ENCODE results near the gene PTK6.
"Not testable (repeated sequence)": the region's sequence is repeated elsewhere in the genome, so short reads cannot be mapped to it uniquely, and the experiment has no call there.

PTK6 gene

DNA sequence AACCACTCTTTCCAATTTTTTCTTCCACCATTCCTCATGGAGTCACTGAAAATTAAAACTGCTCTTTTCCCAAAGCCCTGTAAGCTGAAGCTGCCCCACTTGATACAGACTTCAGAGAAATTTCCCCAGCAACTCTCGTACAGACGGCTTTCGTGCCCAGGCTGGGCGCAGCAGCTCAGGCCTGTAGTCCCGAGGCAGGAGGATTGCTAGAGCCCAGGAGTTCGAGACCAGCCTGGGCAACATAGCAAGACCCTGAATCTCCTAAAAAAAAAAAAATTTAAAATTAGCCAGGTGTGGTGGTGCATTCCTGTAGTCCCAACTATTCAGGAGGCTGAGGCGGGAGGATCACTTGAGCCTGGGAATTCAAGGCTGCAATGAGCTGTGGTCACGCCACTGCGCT is 10.0 kb downstream of the PTK6 start:
- no peak for DNase-seq

DNA sequence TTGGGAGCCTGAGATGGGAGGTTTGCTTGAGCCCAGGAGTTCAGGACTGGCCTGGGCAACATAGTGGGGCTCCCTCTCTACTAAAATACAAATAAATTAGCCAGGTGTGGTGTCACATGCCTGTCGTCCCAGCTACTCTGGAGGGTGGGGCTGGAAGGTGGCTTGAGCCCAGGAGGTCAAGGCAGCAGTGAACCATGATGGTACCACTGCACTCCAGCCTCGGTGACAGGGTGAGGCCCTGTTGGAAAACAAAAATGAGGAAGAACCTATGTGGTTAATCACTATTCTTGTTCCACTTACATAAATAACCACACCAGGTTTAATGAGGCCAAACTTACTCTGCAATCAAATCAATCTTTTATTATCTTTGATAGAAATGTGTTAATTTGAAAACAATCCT is 11.2 kb downstream of the PTK6 start:
- DNase-seq, result no peak

DNA sequence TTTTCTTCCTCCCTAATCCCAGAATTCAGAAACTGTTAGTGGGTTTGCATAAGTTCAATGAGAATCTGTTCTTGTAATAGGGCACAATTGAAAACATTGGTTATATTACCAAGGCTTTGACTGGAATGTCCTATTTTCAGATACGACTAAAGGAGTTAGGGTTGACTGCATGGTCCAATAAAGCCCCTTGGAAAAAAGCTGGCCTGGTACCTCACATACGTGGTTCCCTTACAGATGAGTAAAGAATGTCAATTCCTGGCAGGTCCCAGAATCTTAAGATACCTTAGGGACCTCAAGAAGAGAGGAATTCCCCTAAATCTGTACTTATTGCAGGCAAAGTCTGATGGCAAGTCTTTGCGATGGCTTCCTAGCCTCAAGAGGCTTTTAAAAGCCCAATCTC is 12.0 kb downstream of the PTK6 start:
- no peak for DNase-seq

DNA sequence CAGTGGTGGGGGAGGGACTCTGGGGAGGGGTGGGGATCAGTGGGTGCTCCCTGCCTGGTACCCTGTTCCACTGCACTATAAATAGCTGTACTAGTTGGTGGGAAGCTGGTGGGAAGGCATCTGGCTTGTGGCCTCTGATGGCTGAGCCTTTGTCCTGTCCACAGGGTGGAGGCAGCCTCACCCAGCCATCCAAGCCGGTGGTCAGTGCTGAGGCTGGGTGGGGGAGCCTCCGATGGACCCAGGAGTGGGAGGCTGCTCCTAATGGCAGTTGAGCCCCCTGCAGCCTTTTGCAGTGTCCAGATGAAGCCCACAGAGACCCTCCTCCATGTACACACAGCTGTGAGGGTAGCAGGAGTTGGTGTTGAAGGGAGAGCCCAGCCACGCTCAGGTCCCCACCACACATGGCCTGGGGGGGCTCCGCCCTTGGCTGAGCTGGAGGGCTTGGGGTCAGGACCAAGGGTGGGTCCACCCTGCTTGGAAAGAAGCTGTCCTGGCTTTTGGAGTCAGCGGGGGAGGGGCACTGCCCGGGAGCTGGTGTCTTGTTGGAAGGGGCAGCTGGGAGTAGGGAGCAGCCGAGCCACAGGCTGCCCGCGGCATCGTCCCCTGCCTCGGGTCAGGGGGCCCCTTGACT is 14.1 kb downstream of the PTK6 start:
- no peak for DNase-seq

DNA sequence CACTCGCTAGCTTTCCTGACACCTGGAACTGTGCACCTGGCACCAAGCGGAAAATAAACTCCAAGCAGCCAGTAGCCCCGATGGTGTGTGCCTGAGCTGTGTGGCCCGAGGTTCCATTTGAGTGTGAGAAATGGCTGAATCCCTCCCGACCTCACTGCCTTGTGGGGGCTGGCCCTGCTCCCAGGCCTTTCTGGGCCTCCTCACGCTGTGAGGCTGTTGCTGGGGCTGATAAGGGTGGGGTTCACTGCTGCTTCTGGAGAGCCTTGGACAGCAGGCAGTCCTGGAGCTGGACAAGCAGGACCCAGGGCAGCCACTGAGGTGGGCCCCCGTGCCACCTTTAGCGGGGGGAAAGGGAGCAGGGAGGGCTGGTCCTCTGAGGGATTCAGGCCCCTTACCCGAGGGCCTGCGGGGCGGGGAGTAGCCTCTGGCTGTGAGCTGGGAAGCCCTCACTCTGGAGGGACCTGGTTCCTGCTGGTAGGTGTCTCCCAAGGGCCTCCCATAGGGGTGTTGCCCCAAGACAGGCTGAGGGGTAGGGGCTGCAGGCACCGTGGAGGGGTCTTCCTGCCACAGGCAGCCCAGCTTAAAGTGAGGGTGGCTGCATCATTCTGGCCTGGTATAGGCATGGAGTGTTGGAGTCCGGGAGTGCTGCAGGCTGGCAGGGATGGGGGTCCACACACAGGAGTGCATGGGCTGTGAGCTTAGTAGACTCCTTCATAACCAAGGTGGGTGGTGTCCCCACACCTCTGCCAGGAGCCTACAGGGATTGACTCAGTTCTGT is 14.9 kb downstream of the PTK6 start:
- no peak for DNase-seq

DNA sequence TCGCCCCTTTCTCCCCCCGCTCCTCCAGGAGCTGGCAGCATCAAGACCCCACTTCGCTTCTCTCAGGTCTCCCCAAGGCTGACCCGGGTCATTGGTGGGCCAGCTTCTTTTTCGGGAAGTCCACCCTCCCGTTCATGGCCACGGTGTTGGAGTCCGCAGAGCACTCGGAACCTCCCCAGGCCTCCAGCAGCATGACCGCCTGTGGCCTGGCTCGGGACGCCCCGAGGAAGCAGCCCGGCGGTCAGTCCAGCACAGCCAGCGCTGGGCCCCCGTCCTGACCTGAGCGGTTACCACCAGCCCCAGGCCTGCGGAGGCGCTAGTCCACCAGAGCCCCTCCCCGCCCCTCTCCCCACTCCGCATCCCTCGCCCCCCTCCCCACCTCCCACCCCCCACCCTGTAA is 15.6 kb downstream of the PTK6 start:
- no peak for DNase-seq

DNA sequence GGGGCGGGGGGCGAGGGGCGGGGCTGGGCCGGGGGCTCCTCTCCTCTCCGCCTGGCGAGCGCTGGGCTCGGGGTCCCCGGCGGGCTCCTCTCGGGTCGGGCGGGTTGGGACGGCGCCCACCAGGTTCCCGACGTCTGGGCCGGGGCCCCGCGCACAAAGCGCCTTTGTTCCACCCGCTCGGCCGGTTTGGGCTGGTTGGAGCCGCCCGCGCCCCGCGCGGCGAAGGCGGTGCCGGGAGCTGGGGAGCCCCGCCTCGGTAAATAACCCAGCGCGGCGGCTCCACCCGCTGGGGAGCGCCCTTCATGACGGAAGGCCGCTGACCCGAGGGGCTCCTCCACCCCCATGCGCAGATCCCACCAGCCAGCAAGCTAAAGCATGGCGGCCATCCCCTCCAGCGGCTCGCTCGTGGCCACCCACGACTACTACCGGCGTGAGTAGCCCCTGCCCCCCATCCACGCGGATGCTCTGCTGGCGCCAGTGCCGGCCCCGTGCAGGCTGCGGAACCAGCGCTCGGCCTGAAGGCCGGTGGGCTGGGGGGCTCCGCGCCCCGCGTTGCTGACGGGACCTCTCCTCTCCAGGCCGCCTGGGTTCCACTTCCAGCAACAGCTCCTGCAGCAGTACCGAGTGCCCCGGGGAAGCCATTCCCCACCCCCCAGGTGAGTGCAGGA is 16.1 kb downstream of the PTK6 start:
- DNase-seq, result peak; percentile 35 to 62

DNA sequence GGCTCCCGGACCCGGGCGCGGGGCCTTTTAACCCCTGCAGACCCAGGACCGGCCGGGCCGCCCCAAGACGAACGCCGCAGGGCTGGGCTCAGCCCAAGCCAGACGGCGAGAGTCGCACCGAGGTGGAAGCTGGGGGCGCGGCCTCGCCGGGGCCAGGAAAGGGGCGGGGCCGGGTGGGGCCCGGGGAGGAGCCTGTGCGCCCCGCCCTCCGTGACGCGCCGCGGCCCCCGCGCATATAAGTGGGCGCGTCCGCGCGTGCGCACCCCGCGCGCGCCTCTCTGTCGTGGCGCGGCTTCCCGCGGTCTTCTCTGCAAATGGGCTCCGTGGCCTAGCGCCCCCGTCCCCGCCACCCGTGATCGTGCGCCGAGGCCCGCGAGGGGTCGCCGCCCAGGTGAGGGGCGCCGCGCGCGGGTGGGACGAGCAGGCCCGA is 16.7 kb downstream of the PTK6 start, which contains the start of gene PPDPF:
TSS of gene PPDPF (plus strand) at position 262 of the 430 bp plus-strand sequence. CDS start 544 bp downstream, outside the sequence.
- peak; percentile 80 to 85 for DNase-seq

DNA sequence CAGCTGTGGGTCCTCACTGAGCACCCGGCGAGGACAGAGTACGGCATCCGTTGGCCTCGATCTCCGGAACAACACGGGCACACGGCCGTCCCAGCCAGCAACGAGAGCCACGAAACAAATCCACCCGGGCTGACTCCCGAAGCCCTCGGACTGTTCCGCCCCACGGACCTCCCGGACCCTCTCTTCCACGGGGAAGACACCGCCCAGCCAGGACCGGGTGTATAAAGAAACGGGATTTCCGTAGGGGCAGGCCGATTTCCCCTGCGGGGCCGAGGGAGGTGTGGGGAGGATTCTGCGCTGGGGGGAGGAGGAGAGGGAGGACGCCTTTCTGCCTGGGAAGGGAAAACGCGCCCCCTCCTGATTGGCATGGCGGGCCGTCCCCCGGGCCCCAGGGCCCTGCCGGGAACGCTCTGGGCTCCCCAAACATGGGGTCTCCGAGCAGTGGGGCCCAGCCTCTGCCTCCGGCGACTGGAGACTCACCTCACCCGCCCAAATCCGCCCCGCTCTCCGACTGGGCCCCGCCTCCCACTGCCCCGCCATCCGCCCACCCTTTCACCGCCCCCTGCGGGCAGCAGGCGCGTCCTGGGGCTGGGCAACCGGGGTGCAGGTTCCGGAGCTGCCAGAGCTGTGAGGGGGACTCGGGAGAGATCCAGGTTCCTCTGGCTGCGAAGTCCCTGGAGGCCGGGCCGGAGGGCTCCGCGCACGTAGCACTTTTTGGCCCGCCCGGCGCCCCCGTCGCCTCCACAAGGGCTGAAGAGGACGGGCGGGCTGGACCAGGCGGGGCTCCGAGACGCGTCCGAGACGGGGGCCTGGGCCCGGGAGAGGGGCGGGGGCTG is 17.3 kb downstream of the PTK6 start:
- DNase-seq, result peak; percentile 63 to 75

DNA sequence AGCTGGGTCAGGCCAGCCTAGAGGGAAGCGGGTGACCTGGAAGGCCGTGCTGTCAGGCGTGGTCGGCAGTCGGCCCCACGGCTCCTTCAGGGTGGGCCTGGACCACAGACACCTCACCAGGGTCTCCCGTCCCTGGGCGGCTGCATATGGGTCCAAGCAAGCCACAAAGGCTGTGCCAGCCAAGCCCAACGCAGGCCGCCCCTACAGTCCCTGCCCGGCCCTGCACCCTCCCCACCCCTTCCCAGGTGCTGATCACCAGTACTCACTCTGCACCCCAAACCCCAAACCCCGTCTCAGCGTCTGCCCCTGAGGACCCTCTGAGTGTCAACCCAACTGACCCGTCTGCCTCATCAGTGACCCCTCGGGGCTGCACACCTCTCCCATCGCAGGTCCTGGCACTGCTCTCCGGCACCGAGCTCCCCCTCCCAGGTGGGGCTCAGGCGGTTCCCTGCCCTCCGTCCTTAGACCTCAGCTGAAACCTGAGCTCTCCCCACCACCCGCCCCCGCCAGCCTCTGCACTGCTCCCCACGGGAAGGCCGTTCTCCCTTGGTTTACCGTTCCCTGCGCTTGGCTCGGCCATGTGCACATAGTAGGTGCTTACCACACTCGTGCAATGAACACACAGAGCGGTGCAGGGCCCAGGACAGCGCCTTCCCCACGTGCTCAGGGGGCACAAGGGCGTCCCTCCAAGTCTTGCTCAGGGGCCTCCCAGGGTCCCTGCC is 18.1 kb downstream of the PTK6 start:
- DNase-seq, result no peak

DNA sequence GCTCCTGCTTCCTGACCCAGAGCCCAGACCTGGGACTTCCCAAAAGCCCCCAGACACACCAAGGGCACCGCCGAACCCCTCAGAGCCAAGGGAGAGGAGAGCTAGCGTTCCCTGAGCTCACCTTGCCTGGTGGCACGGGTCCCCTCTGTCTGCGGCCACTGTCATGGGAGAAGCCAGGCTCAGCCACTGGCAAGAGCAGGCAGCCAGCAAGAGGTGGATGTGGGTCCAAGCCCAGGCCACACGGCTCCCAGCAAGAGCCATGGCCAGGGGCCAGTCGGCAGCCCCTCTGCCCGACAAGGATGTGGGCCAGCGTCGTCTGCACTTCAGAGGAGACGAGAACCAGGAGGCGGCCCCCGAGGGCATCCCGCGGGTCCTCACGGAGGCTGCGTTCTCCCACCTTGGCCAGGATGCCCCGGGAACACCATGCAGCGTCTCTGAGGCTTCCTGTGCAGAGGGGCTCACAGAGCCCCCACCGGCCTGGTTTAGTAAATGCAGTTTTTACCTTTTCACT is 18.8 kb downstream of the PTK6 start:
- DNase-seq, result no peak

DNA sequence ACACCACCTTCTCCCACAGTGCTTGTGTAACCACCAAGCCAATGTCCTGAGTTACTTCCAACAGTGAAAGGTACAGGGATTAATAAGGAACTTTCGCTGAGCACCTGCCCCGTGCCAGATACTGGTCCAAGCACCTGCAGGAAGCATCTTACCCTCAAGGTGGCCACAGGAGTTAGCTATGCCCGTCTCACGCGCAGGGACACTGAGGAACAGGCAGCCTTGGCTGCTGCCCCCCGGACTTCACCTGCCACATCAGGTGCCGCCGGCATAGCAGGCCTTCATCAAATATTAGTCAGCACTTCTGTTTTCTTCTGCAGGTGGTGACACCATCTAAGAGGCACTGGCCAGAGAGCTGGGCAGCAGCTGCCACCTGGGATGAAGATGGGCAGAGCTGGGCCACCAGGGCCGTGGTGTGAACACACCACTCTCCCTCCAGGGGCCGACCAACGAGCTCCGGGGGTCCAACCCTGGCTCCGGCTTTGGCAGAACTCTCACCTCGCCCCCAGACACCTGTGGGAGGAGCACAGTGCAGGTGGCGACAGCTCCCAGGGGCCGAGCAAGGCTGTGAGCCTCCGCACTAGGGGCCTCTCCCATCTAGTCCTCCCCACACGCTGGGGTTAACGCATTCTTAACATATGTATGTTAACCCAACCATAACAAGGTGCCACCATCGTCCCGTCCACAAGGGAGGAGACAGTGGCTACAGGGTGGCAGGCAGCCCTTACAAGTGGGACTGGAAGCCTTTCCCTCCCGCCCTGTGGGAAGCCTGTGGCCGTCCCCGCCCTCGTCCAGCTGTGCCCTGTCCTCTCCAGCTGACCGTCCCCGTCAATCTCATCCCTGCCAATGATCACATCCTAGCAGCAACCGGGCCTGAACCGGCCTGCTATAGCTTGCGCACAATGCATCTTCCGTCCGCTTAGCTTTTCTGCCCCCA is 19.5 kb downstream of the PTK6 start:
- DNase-seq, result no peak

DNA sequence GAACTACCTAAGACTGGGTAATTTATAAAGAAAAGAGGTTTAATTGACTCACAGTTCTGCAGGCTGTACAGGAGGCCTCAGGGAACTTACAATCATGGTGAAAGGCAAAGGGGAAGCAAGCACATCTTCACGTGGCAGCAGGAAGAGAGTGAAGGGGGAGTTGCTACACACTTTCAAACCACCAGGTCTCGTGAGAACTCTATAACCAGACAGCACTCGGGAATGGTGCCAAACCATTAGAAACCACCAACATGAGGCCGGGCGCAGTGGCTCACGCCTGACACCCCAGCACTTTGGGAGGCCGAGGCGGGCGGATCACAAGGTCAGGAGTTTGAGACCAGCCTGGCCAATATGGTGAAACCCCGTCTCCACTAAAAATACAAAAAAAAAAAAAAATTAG is 22.7 kb downstream of the PTK6 start:
- DNase-seq, result not testable (repeated sequence)

DNA sequence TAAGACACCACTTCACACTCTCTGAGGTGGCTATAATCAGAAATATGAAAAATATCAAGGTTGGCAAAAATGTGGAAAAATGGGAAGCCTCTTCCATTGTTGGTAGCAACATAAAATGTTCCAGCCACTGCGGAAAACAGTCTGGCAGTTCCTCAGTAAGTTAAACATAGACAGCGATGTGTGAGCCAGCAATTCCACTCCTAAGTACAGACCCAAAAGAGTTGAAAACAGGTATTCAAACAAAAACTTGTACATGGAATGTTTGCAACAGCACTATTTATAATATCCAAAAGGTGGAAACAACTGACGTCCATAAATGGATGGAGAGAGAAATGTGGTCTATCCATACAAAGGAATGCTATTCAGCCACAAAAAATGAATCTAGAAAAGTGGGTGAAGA is 24.0 kb downstream of the PTK6 start:
- DNase-seq, result no peak

DNA sequence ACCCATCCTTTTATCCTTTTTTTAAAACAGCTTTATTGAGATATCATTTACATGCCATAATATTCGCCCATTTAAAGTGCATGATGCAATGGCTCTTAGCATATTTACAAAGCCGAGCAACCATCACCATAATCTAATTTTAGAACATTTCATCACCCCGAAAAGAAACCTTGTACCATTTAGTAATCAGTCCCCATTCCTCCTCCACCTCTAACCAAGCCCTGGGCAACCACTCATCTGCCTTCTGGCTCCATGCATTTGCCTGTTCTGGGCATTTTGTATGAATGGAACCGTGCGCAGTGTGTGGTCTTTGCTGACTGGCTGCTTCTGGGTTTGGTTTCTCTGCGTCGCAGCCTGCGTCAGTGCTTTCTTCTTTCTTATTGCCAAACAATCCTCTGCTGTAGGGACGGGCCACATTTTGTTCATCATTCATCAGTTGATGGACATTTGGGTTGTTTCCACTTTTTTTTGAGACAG is 28.1 kb downstream of the PTK6 start:
- no peak for DNase-seq

DNA sequence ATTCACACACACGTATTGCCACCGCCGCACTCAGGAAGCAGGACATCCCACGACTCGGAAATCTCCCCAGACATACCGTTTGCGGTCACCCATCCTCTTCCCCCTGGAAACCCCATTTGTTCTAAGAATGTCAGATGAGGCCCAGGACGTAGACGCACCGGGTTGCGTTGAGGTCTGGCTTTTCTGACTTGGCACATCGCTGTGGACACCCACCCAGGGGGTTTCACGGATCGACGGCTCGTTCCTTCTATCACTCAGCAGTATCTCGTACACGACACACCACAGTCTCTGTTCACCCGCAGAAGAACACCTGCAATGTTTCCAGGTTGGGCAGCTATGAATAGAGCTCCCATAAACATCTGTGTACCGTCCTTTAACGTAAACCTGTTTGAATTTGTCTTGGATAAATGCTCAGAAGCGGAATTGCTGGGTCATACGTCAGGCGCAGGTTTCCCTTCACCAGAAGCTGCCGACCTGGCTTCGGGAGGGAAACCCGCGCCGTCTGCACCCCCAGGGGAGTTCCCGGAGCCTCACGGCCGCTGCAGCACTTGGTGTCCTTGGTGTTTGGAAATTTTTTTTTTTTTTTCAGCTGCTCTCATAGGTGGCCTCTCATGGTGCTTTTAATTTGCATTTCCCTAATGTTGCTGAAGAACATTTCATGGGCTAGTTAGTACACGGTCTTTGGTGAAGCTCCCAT is 29.0 kb downstream of the PTK6 start:
- no peak for DNase-seq

DNA sequence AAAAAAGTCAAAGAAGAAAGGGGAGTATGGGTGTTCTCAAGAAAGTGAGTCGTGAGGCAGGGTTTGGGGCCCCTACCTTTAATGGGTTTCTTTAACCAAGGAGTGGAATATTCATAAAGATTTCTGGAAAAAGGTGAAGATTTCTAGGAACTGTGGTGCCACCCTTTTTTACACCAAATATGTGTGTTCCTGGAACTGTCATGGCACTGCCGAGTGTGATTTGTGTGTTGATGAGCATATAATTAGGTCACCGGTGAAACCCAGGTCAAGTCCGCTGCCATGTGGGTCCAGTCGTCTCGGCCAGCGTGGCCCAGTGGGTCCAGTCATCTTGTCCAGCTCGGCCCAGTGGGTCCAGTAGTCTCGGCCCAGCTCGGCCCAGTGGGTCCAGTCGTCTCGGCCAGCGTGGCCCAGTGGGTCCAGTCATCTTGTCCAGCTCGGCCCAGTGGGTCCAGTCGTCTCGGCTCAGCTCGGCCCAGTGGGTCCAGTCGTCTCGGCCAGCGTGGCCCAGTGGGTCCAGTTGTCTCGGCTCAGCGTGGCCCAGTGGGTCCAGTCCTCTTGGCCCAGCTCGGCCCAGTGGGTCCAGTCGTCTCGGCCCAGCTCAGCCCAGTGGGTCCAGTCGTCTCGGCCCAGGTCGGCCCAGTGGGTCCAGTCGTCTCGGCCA is 30.0 kb downstream of the PTK6 start:
- DNase-seq, result no peak

DNA sequence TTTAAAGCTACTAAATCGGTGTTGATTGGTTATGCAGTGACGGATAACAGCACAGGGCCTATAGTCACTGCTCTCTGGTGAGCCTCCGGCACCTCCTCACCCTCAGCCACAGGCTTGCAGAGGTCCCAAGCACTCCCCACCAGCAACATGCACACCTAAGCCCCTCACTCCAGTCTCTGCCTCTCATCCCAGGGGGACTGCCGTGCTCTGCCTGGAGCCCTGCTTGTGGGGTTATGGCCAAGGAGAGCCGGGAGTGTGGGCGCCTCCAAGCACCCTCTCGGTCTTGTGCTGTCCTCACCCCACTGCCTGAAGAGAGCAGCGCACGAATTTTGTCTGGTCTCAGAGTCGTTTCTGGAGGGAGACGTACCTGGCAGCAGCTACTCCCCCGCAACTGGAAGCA is 31.5 kb downstream of the PTK6 start:
- DNase-seq, result no peak

DNA sequence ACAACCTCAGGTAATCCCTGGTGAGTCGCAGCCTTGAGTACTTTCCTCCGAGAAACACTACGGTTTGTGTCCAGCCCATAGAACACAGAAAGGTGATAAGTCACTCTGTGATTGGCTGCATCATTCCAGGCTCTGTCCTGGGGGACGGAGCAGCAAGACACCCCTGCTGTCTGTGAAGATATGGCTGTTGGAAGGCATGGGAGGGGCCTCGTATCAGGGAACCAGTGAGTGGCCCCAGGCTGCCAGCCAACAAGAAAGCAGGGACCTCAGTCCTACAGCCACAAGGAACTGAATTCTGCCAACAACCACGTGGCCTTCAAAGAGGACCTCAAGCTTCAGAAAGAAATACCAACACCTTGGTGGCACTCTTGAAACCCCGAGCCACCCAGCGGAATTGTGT is 31.9 kb downstream of the PTK6 start:
- DNase-seq, result no peak

DNA sequence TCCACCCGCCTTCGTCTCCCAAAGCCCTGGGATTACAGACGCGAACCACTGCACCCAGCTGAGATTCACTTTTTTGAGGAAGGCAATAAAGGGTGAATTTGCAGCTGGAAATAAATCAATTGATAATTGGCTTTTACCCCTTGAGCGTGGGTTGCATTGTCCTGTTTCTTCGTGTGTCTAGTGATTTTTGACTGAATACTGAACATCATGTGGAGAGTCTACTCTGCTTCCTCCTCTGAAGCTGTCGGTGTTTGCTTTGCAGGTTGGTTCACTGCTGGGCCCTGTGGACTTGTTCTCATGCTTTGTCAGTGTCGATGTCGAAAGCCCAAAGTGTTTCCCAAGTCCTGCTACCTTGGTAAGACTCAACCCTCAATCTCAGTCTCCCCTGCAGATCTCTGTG is 32.5 kb downstream of the PTK6 start:
- DNase-seq, result no peak
